PC-3 (cell line): Measurements from ENCODE around the gene QRICH1. TPM values are rescaled to one million over a fixed set of nuclear protein-coding genes. Genes with fewer than 3 reads are reported as not detected.

Experiments used
- ATAC-seq: fragments of 200-7000 bp; cut with Tn5 transposase; 2 replicates; pipeline ENCODE4 v1.9.1; 2020; ENCODE audit warnings: mild to moderate bottlenecking, moderate library complexity
- BruUV-seq: library from RNA; stranded (reverse); fragments of 400-500 nt; replicated peaks from 2 replicates; lab custom pipeline; 2021; lab: Mats Ljungman, UMichigan
- CTCF ChIA-PET: fragments of 300-600 bp; sonication (Branson Sonifier 250); formaldehyde crosslinking; loops from one replicate; lab custom pipeline; 2022; ENCODE audit warnings: antibody characterized with exemption; lab: Charles Lee
- POLR2A ChIA-PET: fragments of 300-600 bp; sonication (Branson Sonifier 250); formaldehyde crosslinking; loops from one replicate; lab custom pipeline; 2022; ENCODE audit warnings: antibody characterized with exemption; ENCODE audit not compliant: unreplicated experiment; lab: Charles Lee
- DNase-seq: peaks from one replicate; pipeline ENCODE4 v3.0.0-alpha.2; 2015
- H2AFZ ChIP-seq: fragments of 300-600 bp; sonication (generic); 2 replicates; pipeline ENCODE4 v1.6.0; 2016; ENCODE audit warnings: antibody characterized with exemption, low read length
- H3F3A ChIP-seq: fragments of 300-600 bp; sonication (generic); one replicate; pipeline ENCODE4 v1.6.0; 2017; ENCODE audit warnings: antibody characterized with exemption, low read length, control low read depth, mild to moderate bottlenecking; ENCODE audit not compliant: unreplicated experiment
- H3K27ac ChIP-seq: fragments of 300-600 bp; sonication (generic); 2 replicates; pipeline ENCODE4 v1.5.1; 2016; ENCODE audit warnings: mild to moderate bottlenecking, low read length
- H3K27me3 ChIP-seq: fragments of 300-600 bp; sonication (generic); 2 replicates; pipeline ENCODE4 v1.6.1; 2016; ENCODE audit warnings: low read length, mixed read lengths
- H3K36me3 ChIP-seq: fragments of 300-600 bp; sonication (generic); 2 replicates; pipeline ENCODE4 v1.6.1; 2016; ENCODE audit warnings: low read depth, mixed run types, low read length, mixed read lengths
- H3K4me1 ChIP-seq: fragments of 300-600 bp; sonication (generic); 2 replicates; pipeline ENCODE4 v1.5.1; 2016; ENCODE audit warnings: low read length; ENCODE audit not compliant: insufficient read depth
- H3K4me2 ChIP-seq: fragments of 300-600 bp; sonication (generic); 2 replicates; pipeline ENCODE4 v1.6.0; 2016; ENCODE audit warnings: low read length
- H3K4me3 ChIP-seq: fragments of 300-600 bp; sonication (generic); 2 replicates; pipeline ENCODE4 v1.5.1; 2016; ENCODE audit warnings: mild to moderate bottlenecking, low read length, mixed read lengths
- H3K79me2 ChIP-seq: fragments of 300-600 bp; sonication (generic); 2 replicates; pipeline ENCODE4 v1.6.1; 2017; ENCODE audit warnings: low read length, mixed read lengths
- H3K9ac ChIP-seq: fragments of 300-600 bp; sonication (generic); 2 replicates; pipeline ENCODE4 v1.6.0; 2016; ENCODE audit warnings: mild to moderate bottlenecking, low read length
- H3K9me2 ChIP-seq: fragments of 300-600 bp; sonication (generic); replicated peaks from 2 replicates; pipeline ENCODE4 v1.6.1; 2016; ENCODE audit warnings: mixed run types, low read length, mixed read lengths
- H3K9me3 ChIP-seq: fragments of 300-600 bp; sonication (generic); 2 replicates; pipeline ENCODE4 v1.6.1; 2016; ENCODE audit warnings: low read length, mixed read lengths
- H4K20me1 ChIP-seq: fragments of 300-600 bp; sonication (generic); 2 replicates; pipeline ENCODE4 v1.6.1; 2016; ENCODE audit warnings: low read length, mixed read lengths
- EZH2 ChIP-seq: fragments of 300-600 bp; sonication (generic); IDR thresholded peaks from one replicate; pipeline ENCODE4 v1.6.1; 2017; ENCODE audit warnings: antibody characterized with exemption, mild to moderate bottlenecking, low read length; ENCODE audit not compliant: unreplicated experiment
- EZH2phosphoT487 ChIP-seq: fragments of 300-600 bp; sonication (generic); IDR thresholded peaks from 2 replicates; pipeline ENCODE4 v1.6.1; 2018; ENCODE audit warnings: mild to moderate bottlenecking, antibody characterized with exemption, low read length, borderline replicate concordance
- intact Hi-C: fragments of 100-400 bp; cut with micrococcal nuclease; formaldehyde crosslinking; loops from 2 replicates; pipeline ENCODE4 v1.9.0; 2023
- total RNA-seq: library from RNA; depleted of rRNA; stranded (reverse); fragments of >200 nt; gene quantifications from 2 replicates; pipeline ENCODE4 v1.2.3, GENCODE V29; 2014
- TF ChIP-seq, protein P1 (sequence below): fragments of 300-600 bp; sonication (generic); conservative IDR thresholded peaks from 2 replicates; pipeline ENCODE4 v1.5.1; 2017; ENCODE audit warnings: antibody characterized with exemption, low read depth, mild to moderate bottlenecking, low read length

The QRICH1 gene
- total RNA-seq, 1 experiment from 2014 or later = 90.2 TPM

DNA sequence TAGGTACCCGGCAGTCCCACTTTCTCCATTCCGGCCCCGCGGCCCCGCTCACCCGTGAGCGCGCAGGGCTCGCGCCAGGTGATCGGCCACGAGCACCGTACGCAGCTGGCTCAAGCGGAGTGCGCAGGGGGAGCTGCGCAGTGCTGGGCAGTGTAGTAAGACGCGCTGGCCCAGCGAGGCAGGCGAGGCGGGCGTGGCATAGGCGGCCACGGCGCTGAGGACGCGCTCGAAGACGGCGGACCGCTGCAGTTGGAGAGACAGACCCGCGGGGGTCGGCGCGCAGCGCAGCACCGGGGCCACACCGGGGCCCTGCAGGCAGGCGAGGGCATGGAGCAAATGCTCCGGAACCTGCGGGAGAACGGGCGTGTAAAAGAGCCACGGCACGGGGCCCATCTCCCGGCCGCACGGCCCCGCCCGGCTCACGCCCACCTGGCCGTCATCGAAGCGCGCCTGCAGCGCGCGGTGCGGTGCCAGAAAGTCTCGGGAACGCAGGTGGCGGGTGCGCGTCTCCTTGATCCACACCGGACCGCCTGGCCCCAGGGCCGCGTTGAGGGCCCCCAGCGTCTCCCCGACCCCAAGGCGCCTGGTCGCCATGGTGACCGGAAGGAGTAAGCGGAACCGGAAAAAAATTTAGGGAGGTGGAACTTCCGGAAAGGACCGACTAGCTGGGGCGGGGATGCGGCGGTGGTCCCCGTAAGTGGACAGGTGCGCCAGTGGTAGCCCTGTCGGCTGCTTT lies 75.7 kb downstream of the QRICH1 start, which contains the start of gene DALRD3:
TSS of gene DALRD3 (minus strand) at position 610 of the 736 bp plus-strand sequence. CDS start at position 594, 16 bp downstream.
- TF ChIP-seq EZH2 (no peak), EZH2phosphoT487 (no peak)
- TF ChIP-seq, protein P1, sequence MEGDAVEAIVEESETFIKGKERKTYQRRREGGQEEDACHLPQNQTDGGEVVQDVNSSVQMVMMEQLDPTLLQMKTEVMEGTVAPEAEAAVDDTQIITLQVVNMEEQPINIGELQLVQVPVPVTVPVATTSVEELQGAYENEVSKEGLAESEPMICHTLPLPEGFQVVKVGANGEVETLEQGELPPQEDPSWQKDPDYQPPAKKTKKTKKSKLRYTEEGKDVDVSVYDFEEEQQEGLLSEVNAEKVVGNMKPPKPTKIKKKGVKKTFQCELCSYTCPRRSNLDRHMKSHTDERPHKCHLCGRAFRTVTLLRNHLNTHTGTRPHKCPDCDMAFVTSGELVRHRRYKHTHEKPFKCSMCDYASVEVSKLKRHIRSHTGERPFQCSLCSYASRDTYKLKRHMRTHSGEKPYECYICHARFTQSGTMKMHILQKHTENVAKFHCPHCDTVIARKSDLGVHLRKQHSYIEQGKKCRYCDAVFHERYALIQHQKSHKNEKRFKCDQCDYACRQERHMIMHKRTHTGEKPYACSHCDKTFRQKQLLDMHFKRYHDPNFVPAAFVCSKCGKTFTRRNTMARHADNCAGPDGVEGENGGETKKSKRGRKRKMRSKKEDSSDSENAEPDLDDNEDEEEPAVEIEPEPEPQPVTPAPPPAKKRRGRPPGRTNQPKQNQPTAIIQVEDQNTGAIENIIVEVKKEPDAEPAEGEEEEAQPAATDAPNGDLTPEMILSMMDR = no peak
- Histone ChIP-seq H2AFZ (peak within 1 kb of the TSS; percentile 86), H3K79me2 (peaks cover 42% of the 10 kb centered on the region), H3K27ac (peak within 1 kb of the TSS; percentile 56), H3K9ac (peak within 1 kb of the TSS; percentile 96), H3K9me2 (no peaks in the 10 kb centered on the region), H3K4me3 (peak within 1 kb of the TSS; percentile 94), H3K9me3 (no peaks in the 10 kb centered on the region), H3F3A (no peaks in the 10 kb centered on the region), H3K4me2 (peak within 1 kb of the TSS; percentile 99), H4K20me1 (peaks cover 6% of the 10 kb centered on the region), H3K27me3 (no peaks in the 10 kb centered on the region), H3K36me3 (peaks cover 17% of the 10 kb centered on the region), H3K4me1 (peaks cover 23% of the 10 kb centered on the region; the same call in 1 of the 2 replicates)
- BruUV-seq = no TSS peak
- intact Hi-C loops = no loop called here
- DNase-seq (peak; percentile 78), ATAC-seq (peak; percentile 37)
- CTCF ChIA-PET = interaction anchor here (1.5 to 1.9 kb wide), 2 partner anchors 11 to 30 kb away, joined by 4 to 14 read pairs; partner anchors contain the start of gene WDR6
- POLR2A ChIA-PET = interaction anchor here (0.5 to 1.0 kb wide), 5 partner anchors 10 to 383 kb away, joined by 3 to 5 read pairs (median 3); partner anchors contain the start of genes ARIH2, SLC26A6 and WDR6

DNA sequence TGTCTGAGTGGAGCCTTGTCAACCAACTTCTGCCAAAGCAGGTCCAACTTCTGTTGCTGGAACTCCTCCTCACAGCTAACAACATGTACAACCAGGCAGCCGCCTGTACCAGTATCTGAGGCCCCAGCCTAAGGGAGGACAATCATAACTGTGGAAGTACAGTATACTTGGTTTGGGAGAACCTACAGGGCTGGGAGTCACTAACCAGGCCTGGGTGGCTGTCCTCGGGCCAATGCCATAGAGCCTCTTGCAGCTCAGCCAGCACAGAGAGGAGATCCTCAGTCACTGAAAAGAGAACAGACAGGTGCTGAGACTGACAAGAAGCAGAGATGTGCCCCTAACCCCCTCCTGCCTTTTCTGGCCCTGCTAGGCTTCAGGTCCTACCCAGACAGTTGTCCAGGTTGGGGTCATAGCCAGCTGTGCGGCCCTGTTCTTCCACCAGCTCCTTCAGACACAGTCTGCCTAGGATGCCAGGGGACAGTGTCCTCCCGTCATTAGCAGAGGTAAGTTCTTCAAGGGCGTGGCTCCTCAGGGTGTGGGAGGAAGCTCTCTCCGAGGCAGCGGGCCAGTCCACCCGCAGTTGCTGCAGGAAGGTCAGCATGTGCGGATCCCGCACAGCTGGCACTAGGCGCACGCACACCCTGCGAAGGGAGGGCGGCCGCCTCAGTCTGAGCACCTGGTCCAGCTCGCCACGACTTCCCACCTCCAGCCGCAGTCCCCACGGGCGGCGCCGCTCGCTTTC lies 76.5 kb downstream of the QRICH1 start:
- H4K20me1 ChIP-seq = peaks cover 7% of the 10 kb centered on the region
- H3K36me3 ChIP-seq = peaks cover 21% of the 10 kb centered on the region
- peak overlapping the region; percentile 56 for H3K27ac ChIP-seq
- ChIA-PET POLR2A (interaction anchor here (0.5 to 1.0 kb wide), 5 partner anchors 10 to 382 kb away, joined by 3 to 5 read pairs (median 3); partner anchors contain the start of genes ARIH2, SLC26A6 and WDR6), CTCF (interaction anchor here (0.6 to 1.9 kb wide), 3 partner anchors 10 to 30 kb away, joined by 3 to 14 read pairs (median 4); partner anchors contain the start of gene WDR6)
- H3K79me2 ChIP-seq = peaks cover 42% of the 10 kb centered on the region
- no peaks in the 10 kb centered on the region for H3K9me2 ChIP-seq
- peaks cover 22% of the 10 kb centered on the region; the same call in 1 of the 2 replicates for H3K4me1 ChIP-seq
- TF ChIP-seq EZH2 = no peak
- TF ChIP-seq EZH2phosphoT487 = no peak
- TF ChIP-seq, protein P1 = no peak
- peak; percentile 4 for ATAC-seq
- peak overlapping the region; percentile 94 for H3K4me3 ChIP-seq
- peak overlapping the region; percentile 96 for H3K9ac ChIP-seq
- no peaks in the 10 kb centered on the region for H3K9me3 ChIP-seq
- H2AFZ ChIP-seq = peak overlapping the region; percentile 86
- no TSS peak for BruUV-seq
- intact Hi-C loops = no loop called here
- H3F3A ChIP-seq = no peaks in the 10 kb centered on the region
- no peaks in the 10 kb centered on the region for H3K27me3 ChIP-seq
- peak overlapping the region; percentile 99 for H3K4me2 ChIP-seq
- peak; percentile 59 for DNase-seq
